Stomach (tissue), 9 donors: Measurements from ENCODE around the gene ZC3H13. TPM values are rescaled to one million over a fixed set of nuclear protein-coding genes. Genes with fewer than 3 reads are reported as not detected.

Source experiments
- DNase-seq, 2 donors: peaks; one replicate each; pipeline versions ENCODE4 v3.0.0 to v3.0.0-alpha.2; 2013 to 2019
- H3K27ac ChIP-seq, 5 donors: fragments of 200-600 bp in 4 of 5; sonication (generic) in 4 of 5; one replicate each; pipeline ENCODE4 v1.5.1; 2013 to 2019; ENCODE audit warnings: mild to moderate bottlenecking in 1 of 5, moderate library complexity in 1 of 5
- H3K27me3 ChIP-seq, 3 donors: fragments of 200-600 bp; sonication (generic); one replicate each; pipeline ENCODE4 v1.5.1; 2017 to 2019; ENCODE audit warnings: mixed run types in 1 of 3
- H3K36me3 ChIP-seq, 4 donors: fragments of 200-600 bp; sonication (generic); 1 replicate in 3 of 4; 2 replicates in 1 of 4; pipeline ENCODE4 v1.5.1; 2016 to 2019
- H3K4me1 ChIP-seq, 4 donors: fragments of 200-600 bp; sonication (generic); one replicate each; pipeline ENCODE4 v1.5.1; 2016 to 2019
- H3K4me3 ChIP-seq, 4 donors: fragments of 200-600 bp; sonication (generic) in 3 of 4; one replicate each; pipeline ENCODE4 v1.5.1; 2016 to 2019; ENCODE audit warnings: mild to moderate bottlenecking in 1 of 4
- H3K9me3 ChIP-seq, 4 donors: fragments of 200-600 bp; sonication (generic); one replicate each; pipeline ENCODE4 v1.5.1; 2016 to 2019
- CTCF ChIP-seq, 7 experiments: fragments of 450-650 bp in 4 of 7; fragments of 200-600 bp in 3 of 7; sonication (generic) in 3 of 7; IDR thresholded peaks; one replicate each; pipeline ENCODE4 v1.5.1; 2016 to 2019; ENCODE audit warnings: antibody characterized with exemption in 7 of 7, control low read depth in 2 of 7, mild to moderate bottlenecking in 1 of 7
- EP300 ChIP-seq: sonication (generic); formaldehyde crosslinking; IDR thresholded peaks from one replicate; pipeline ENCODE4 v1.6.1; 2017; ENCODE audit warnings: antibody characterized with exemption
- POLR2A ChIP-seq, 4 donors: fragments of 450-650 bp; IDR thresholded peaks; one replicate each; pipeline ENCODE4 v1.6.1; 2016; ENCODE audit warnings: antibody characterized with exemption in 4 of 4, control low read depth in 2 of 4, mild to moderate bottlenecking in 1 of 4, moderate library complexity in 1 of 4
- POLR2AphosphoS5 ChIP-seq, 3 donors: sonication (generic); formaldehyde crosslinking; IDR thresholded peaks; one replicate each; pipeline ENCODE4 v1.6.1; 2016; ENCODE audit warnings: antibody characterized with exemption in 3 of 3
- WGBS, 5 donors: extraction: QIAGEN DNeasy Blood & Tissue Kit in 3 of 5; methylation state at CpG; one replicate each; pipeline versions ENCODE4 v1.1.5 to v1.1.7; 2013 to 2018; 5-methylcytosine and 5-hydroxymethylcytosine counted together
- intact Hi-C: fragments of 100-400 bp; cut with DNase I; formaldehyde crosslinking; loops from one replicate; pipeline ENCODE4 v1.15.1; 2023; ENCODE audit warnings: low total_unique reads
- polyA plus RNA-seq, 3 donors: library from polyadenylated mRNA; stranded (reverse); fragments of 200-250 nt; gene quantifications; one replicate each; pipeline ENCODE4 v1.2.3, GENCODE V29; 2013
- total RNA-seq, 5 donors: library from RNA; depleted of rRNA; stranded (reverse); fragments of >200 nt; gene quantifications; one replicate each; pipeline versions ENCODE4 v1.1.0 to v1.2.3, GENCODE V29; 2014 to 2016
- donor health status: healthy with polysubstance abuse.
- donor health status: Bipolar disorder and iron deficiency.
- donor health status: healthy.

The ZC3H13 gene
- total and polyA plus RNA-seq, 8 donors, result 8.5 to 67.1 (median 14.2) TPM

- no peak for DNase-seq
- peaks cover 0 to 6% (median 2%) of the 10 kb centered on the region in 4 donors for H3K4me1 ChIP-seq
- TF ChIP-seq CTCF (IDR thresholded peaks at IDR 0.05) (no peak), POLR2A (IDR thresholded peaks at IDR 0.05) (no peak), EP300 (no peak), POLR2AphosphoS5 (IDR thresholded peaks at IDR 0.05) (no peak)
- 74 to 87% (median 79%) methylated on average over 4 of the region's 4 CpGs for WGBS, 5 donors
- intact Hi-C loops, result no loop called here
- H3K9me3 ChIP-seq, result no peaks in the 10 kb centered on the region
- H3K27me3 ChIP-seq, result no peaks in the 10 kb centered on the region
- H3K4me3 ChIP-seq, result no peak overlapping the region
- H3K27ac ChIP-seq, result no peak overlapping the region
- H3K36me3 ChIP-seq, result no peaks in the 10 kb centered on the region
Observed at GRCh38 chr13:46101002-46101401, 48.5 kb upstream of the ZC3H13 start.

- Histone ChIP-seq H3K27me3 (no peaks in the 10 kb centered on the region), H3K36me3 (no peaks in the 10 kb centered on the region), H3K4me1 (peaks cover 0 to 6% (median 2%) of the 10 kb centered on the region in 4 donors), H3K9me3 (no peaks in the 10 kb centered on the region), H3K27ac (no peak overlapping the region), H3K4me3 (no peak overlapping the region)
- TF ChIP-seq CTCF (IDR thresholded peaks at IDR 0.05) (no peak), POLR2A (IDR thresholded peaks at IDR 0.05) (no peak), POLR2AphosphoS5 (IDR thresholded peaks at IDR 0.05) (no peak), EP300 (no peak)
- WGBS, 5 donors, result 67 to 96% (median 73%) methylated on average over 1 of the region's 1 CpG
- DNase-seq, result peak in 1 of 2 donors; percentile 9
- intact Hi-C loops, result no loop called here
Observed at GRCh38 chr13:46100191-46100815, 47.8 kb upstream of the ZC3H13 start.

GRCh38 chr13:46097663-46098062 lies 45.1 kb upstream of the ZC3H13 start:
- no peaks in the 10 kb centered on the region for H3K9me3 ChIP-seq
- no peak for TF ChIP-seq CTCF (IDR thresholded peaks at IDR 0.05)
- TF ChIP-seq POLR2AphosphoS5 (IDR thresholded peaks at IDR 0.05), result no peak
- TF ChIP-seq POLR2A (IDR thresholded peaks at IDR 0.05), result no peak
- no peak for TF ChIP-seq EP300
- no peak overlapping the region for H3K27ac ChIP-seq
- H3K4me3 ChIP-seq, result no peak overlapping the region
- WGBS, 5 donors, result 82 to 87% (median 85%) methylated on average over 4 of the region's 4 CpGs
- H3K4me1 ChIP-seq, result peaks cover 0 to 6% (median 2%) of the 10 kb centered on the region in 4 donors
- no peaks in the 10 kb centered on the region for H3K27me3 ChIP-seq
- H3K36me3 ChIP-seq, result no peaks in the 10 kb centered on the region
- intact Hi-C loops, result no loop called here
- DNase-seq, result no peak

- no peak for DNase-seq
- no peak overlapping the region for H3K27ac ChIP-seq
- H3K4me1 ChIP-seq, result peaks cover 0 to 6% (median 2%) of the 10 kb centered on the region in 4 donors
- TF ChIP-seq EP300 (no peak), CTCF (IDR thresholded peaks at IDR 0.05) (no peak), POLR2AphosphoS5 (IDR thresholded peaks at IDR 0.05) (no peak), POLR2A (IDR thresholded peaks at IDR 0.05) (no peak)
- no peaks in the 10 kb centered on the region for H3K36me3 ChIP-seq
- H3K9me3 ChIP-seq, result no peaks in the 10 kb centered on the region
- no peaks in the 10 kb centered on the region for H3K27me3 ChIP-seq
- no peak overlapping the region for H3K4me3 ChIP-seq
- WGBS, 5 donors, result 60 to 81% (median 76%) methylated on average over 3 of the region's 3 CpGs
- intact Hi-C loops, result no loop called here
Observed at GRCh38 chr13:46097015-46097414, 44.5 kb upstream of the ZC3H13 start.
